Hepatocyte (in vitro differentiated cells): Measurements from ENCODE around the gene B2M.

Experiments
- EZH2 ChIP-seq: fragments of 200-600 bp; sonication (generic); IDR thresholded peaks from 2 replicates; pipeline ENCODE4 v1.6.1; 2016; ENCODE audit warnings: antibody characterized with exemption, mild to moderate bottlenecking, borderline replicate concordance
- EZH2phosphoT487 ChIP-seq: fragments of 200-600 bp; sonication (generic); IDR thresholded peaks from one replicate; pipeline ENCODE4 v1.6.1; 2018; ENCODE audit warnings: antibody characterized with exemption, mild to moderate bottlenecking, low read depth, moderate library complexity; ENCODE audit not compliant: unreplicated experiment, severe bottlenecking
- TF ChIP-seq, protein P1 (sequence below): fragments of 200-600 bp; sonication (generic); IDR thresholded peaks from 2 replicates; pipeline ENCODE4 v1.5.1; 2016; ENCODE audit warnings: antibody characterized with exemption, mild to moderate bottlenecking; ENCODE audit not compliant: poor library complexity

DNA sequence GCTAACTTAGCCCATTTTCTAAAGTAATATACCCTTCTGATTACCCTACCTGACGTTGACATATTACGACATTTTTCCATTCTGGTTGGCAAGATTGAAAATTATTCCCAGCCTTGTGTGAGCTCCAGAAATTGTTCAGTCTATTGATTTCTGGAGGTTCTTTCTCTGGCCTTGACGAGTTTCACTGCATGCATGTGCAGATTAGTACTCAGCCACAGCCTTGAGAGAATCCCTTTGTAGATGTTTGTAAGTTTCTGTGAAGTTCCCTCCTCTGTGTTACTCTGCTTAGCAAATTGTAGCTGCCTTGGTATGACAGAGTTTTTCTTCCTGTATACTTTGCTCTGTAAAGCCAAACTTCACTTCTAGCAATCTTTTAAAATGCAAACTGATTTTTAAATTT is 52.5 kb downstream of the B2M start:
- no peak for TF ChIP-seq EZH2
- TF ChIP-seq, protein P1, sequence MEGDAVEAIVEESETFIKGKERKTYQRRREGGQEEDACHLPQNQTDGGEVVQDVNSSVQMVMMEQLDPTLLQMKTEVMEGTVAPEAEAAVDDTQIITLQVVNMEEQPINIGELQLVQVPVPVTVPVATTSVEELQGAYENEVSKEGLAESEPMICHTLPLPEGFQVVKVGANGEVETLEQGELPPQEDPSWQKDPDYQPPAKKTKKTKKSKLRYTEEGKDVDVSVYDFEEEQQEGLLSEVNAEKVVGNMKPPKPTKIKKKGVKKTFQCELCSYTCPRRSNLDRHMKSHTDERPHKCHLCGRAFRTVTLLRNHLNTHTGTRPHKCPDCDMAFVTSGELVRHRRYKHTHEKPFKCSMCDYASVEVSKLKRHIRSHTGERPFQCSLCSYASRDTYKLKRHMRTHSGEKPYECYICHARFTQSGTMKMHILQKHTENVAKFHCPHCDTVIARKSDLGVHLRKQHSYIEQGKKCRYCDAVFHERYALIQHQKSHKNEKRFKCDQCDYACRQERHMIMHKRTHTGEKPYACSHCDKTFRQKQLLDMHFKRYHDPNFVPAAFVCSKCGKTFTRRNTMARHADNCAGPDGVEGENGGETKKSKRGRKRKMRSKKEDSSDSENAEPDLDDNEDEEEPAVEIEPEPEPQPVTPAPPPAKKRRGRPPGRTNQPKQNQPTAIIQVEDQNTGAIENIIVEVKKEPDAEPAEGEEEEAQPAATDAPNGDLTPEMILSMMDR: no peak
- no peak for TF ChIP-seq EZH2phosphoT487
